Measurements from ENCODE around the gene TMEM232. TPM values are rescaled to one million over a fixed set of nuclear protein-coding genes. Genes with fewer than 3 reads are reported as not detected.

TMEM232 gene
- total and polyA plus RNA-seq, 2 donors (not counting 3 experiments of a cell fraction or from before 2014, with no cell fraction given) = 0.17 to 0.38 TPM

GRCh38 chr5:110441035-110441434 is 285.4 kb downstream of the TMEM232 start:
- DNase-seq (ENCODE audit: low read depth, low spot score) (no peak), FAIRE-seq (no peak)
- Histone ChIP-seq H3K4me1 (ENCODE audit: control insufficient read depth, extremely low read depth, insufficient read depth, low read length) (no peaks in the 10 kb centered on the region), H3K9me1 (replicated peaks; ENCODE audit: control insufficient read depth, extremely low read depth, insufficient read depth, low read length) (no peaks in the 10 kb centered on the region), H3K9me3 (replicated peaks; ENCODE audit: control insufficient read depth, insufficient read depth, low read length) (no peaks in the 10 kb centered on the region), H3K79me2 (ENCODE audit: control insufficient read depth, insufficient read depth, low read length) (no peaks in the 10 kb centered on the region), H4K20me1 (replicated peaks; ENCODE audit: control insufficient read depth, extremely low read depth, insufficient read depth, low read length) (no peaks in the 10 kb centered on the region), H2AFZ (ENCODE audit: low read depth, low read length) (no peak overlapping the region), H3K9ac (replicated peaks; ENCODE audit: extremely low read depth, insufficient read depth, low read length) (no peak overlapping the region), H3K27me3 (ENCODE audit: control insufficient read depth in 2 of 2, insufficient read depth in 2 of 2, low read length in 2 of 2) (no peaks in the 10 kb centered on the region), H3K4me2 (ENCODE audit: insufficient read depth, low read length) (no peak overlapping the region), H3K36me3 (ENCODE audit: control insufficient read depth in 2 of 2, extremely low read depth in 1 of 2, insufficient read depth in 2 of 2, low read length in 2 of 2) (no peaks in the 10 kb centered on the region), H3K27ac (ENCODE audit: insufficient read depth, low read depth, low read length) (no peak overlapping the region), H3K4me3 (replicated peaks in 1 of 3; ENCODE audit: insufficient read depth in 1 of 3, low read depth in 1 of 3, low read length in 3 of 3) (no peak overlapping the region)
- dilution Hi-C loops (cut with MboI; ENCODE audit: extremely low pct_ligation_motif_present, low sequenced_read_pairs) = no loop called here
- BruUV-seq (replicated peaks) = no TSS peak
- intact Hi-C loops (cut with micrococcal nuclease) = no loop called here
- TF ChIP-seq GATA2 (IDR thresholded peaks at IDR 0.05; ENCODE audit: insufficient read depth, insufficient read length, low read depth, low read length) = no peak
- no peak for TF ChIP-seq EZH2 (IDR thresholded peaks at IDR 0.05; ENCODE audit: borderline replicate concordance, low read depth, low read length, severe bottlenecking)
- no peak for TF ChIP-seq CTCF (IDR thresholded peaks at IDR 0.05; ENCODE audit: extremely low read depth in 1 of 2, insufficient read depth in 1 of 2, low read depth in 1 of 2, low read length in 2 of 2)
- no peak for TF ChIP-seq JUN (IDR thresholded peaks at IDR 0.05; ENCODE audit: borderline replicate concordance, insufficient read depth, insufficient read length, low read depth)
- no peak for TF ChIP-seq MAX (IDR thresholded peaks at IDR 0.05; ENCODE audit: insufficient read depth, insufficient read length)
- TF ChIP-seq POLR2AphosphoS5 (IDR thresholded peaks at IDR 0.05; ENCODE audit: insufficient read depth, low read depth, low read length) = no peak
- no peak for TF ChIP-seq FOS (IDR thresholded peaks at IDR 0.05; ENCODE audit: borderline replicate concordance, insufficient read depth, low read length)
- TF ChIP-seq MYC (IDR thresholded peaks at IDR 0.05; ENCODE audit: low read depth, low read length) = no peak
- ChIA-PET POLR2A (no interaction called here), CTCF (no interaction called here)
